ENCODE measurements around the gene ACAP2.
A peak's percentile ranks its signal among the peaks of the same experiment; 100 is the strongest.
"Not testable (repeated sequence)": the region's sequence is repeated elsewhere in the genome, so short reads cannot be mapped to it uniquely, and the experiment has no call there.

Gene ACAP2, protein sequence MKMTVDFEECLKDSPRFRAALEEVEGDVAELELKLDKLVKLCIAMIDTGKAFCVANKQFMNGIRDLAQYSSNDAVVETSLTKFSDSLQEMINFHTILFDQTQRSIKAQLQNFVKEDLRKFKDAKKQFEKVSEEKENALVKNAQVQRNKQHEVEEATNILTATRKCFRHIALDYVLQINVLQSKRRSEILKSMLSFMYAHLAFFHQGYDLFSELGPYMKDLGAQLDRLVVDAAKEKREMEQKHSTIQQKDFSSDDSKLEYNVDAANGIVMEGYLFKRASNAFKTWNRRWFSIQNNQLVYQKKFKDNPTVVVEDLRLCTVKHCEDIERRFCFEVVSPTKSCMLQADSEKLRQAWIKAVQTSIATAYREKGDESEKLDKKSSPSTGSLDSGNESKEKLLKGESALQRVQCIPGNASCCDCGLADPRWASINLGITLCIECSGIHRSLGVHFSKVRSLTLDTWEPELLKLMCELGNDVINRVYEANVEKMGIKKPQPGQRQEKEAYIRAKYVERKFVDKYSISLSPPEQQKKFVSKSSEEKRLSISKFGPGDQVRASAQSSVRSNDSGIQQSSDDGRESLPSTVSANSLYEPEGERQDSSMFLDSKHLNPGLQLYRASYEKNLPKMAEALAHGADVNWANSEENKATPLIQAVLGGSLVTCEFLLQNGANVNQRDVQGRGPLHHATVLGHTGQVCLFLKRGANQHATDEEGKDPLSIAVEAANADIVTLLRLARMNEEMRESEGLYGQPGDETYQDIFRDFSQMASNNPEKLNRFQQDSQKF

DNA sequence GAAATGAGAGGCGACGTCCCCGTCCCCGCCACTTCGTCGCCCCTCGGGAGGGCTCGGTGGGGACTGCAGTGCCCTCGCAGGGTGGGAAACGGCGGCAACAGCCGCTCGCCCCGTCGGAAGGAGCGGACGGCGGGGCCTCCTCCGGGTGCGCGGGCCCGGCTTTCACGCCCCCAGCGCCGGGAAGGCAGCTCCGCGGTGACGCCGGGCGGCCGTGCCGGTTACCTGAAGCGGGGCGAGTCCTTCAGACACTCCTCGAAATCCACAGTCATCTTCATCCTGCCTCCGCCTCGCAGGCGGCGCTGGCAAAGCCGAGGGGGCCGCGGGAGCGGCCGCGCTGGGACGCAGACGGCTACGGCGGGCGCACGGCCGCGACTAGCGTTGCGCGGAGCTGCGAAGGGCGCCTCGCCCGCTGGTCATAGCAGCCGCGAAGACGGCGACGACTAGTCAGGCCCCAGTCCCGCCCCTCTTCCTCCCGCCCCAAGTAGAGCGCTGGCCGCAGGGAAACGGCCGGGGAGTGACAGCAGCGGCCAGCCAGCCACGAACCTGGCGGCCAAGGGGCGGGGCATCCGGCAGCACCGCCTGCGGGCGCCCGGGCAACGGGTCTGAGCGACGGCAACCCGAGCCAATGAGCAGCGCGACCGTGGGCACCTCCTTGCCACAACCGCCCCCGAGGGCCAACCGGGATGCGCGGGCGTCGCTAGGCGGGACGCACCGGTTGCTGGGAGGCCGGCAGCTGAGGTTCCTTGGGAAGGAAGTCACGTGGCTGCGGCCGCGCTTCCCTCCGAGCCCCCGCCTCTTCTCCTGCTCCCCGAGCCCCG lies at the start of gene ACAP2:
Gene ACAP2 (minus strand): TSS at position 448 of the 818 bp plus-strand sequence. CDS start 173 bp downstream, at position 275.
- DNase-seq = peak; percentile 100

DNA sequence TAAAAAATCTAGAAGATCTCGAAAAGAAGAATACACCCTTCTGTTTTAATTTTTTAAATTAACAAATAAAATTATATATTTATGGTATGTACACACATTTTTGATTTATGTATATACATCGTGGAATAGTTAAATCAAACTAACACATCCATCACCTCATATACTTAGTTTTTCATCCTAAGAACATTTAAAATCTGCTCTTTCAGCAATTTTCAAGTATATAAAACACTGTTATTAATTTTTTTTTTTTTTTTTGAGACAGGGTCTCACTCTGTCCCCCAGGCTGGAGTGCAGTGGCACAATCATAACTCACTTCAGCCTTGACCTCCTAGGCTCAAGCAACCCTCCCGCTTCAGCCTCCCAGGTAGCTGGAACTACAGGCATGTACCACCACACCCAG lies 32.8 kb upstream of the ACAP2 start:
- no peak for DNase-seq

DNA sequence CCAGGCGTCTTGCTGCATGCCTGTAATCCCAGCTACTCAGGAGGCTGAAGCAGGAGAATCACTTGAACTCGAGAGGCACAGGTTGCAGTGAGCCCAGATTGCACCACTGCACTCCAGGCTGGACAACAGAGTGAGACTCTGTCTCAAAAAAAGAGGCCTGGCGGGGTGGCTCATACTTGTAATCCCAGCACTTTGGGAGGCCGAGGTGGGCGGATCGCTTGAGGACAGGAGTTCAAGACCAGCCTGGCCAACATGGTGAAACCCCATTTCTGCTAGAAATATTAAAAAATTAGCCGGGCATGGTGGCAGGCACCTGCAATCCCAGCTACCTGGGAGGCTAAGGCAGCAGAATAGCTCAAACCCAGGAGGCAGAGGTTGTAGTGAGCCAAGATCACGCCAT lies 32.3 kb upstream of the ACAP2 start:
- DNase-seq = not testable (repeated sequence)

DNA sequence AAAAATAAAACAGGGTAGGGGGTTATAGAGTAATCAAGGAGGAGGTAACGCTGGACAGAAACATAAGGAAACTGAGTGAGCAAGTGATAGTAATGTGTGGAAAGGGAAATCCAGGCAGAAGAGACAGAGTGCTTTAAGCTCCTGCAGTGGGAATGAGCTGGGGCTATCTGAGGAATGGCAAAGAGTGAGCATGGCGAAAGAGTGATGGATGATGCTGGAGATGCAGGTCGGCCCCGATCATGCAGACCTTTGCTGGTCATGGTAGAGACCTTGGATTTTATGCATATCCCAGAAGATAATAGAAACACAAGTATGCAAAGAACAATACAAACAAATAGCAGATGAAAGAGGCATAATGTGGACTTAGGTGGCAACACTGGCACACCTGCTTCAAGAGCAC lies 26.0 kb upstream of the ACAP2 start:
- no peak for DNase-seq

DNA sequence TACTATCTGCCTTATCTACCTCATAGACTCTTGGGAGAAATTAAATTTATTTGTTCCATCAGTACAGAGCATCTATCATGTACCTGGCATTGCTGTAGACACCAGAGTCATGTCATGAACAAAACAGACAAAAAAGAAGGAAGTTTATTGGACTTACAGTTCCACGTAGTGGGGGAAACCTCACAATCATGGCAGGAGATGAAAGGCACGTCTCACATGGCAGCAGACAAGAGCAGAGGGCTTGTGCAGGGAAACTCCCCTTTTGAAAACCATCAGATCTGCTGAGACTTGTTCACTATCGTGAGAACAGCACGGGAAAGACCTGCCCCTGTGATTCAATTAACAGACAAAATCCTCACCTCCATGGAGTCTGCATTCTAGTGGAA lies 25.6 kb upstream of the ACAP2 start:
- no peak for DNase-seq

DNA sequence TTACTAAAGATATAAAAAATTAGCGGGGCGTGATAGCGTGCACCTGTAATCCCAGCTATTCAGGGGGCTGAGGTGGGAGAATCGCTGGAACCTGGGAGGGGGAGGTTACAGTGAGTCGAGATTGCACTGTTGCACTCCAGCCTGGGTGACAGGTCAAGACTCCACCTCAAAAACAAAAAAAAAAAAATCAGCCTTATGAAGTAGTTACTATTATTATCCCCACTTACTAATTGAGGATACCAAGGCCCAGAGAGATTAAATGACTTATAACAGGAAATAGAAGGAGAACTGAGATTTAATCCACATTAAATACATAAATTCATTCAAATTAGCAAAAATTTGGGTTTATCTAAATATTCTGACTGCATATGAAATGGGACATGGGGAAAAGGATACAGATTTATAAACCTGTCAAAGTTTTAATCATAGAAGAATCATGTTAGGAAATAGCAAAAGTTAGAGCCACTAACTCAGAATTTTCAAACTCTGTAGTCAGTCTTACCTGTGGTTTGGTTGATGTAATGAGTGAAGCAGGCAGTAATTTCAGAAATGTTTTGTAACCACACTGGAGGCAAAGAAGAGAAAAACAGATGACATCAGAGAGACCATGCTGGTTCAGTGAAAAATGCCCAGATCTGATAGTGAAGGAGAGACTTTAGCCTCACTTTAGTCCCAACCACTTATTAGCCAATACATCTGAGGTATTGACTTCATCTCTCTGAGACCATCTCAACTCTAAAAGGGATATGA lies 25.0 kb upstream of the ACAP2 start:
- no peak for DNase-seq

DNA sequence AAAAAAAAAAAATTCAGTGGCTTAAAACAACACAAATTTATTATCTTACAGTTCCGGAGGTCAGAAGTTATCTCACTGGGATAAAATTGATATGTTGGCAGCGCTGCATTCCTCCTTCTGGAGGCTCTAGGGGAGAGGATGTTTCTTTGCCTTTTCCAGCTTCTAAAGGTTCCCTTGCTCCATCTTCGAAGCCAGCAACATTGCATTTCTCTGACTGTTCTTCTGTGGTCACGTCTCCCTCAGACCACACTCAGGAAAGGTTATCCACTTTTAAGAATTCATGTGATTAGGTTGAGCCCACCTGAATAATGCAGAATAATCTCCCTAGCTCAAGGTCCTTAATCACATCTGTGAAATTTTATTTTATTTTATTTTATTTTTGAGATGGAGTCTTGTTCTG lies 23.4 kb upstream of the ACAP2 start:
- DNase-seq = no peak

DNA sequence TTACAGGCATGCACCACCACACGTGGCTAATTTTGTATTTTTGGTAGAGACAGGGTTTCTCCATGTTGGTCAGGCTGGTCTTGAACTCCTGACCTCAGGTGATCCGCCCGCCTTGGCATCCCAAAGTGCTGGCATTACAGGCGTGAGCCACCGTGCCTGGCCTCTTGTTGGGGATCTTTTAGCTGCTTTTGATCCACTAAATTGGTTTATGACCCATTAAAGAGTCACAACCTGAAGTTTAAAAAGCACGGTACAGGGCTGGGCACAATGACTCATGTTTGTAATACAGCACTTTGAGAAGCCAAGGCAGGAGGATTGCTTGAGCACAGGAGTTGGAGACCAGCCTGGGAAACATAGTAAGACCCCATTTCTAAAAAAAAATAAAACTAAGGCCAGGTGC lies 20.1 kb upstream of the ACAP2 start:
- not testable (repeated sequence) for DNase-seq

DNA sequence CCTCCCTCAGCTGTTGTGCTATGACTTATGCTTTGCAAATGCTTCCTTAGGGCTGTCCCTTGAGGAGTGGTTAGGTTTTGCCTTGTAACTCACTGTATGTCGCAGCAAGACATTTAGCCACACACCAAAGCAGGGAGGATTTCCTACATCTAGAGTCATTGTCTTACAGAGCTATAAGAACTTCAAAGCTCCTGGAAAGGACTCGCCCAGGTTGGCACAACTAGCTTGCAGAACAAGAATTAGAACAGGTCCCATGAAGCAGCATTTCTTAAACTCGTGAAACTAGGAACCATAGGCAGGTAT lies 19.4 kb upstream of the ACAP2 start:
- no peak for DNase-seq

DNA sequence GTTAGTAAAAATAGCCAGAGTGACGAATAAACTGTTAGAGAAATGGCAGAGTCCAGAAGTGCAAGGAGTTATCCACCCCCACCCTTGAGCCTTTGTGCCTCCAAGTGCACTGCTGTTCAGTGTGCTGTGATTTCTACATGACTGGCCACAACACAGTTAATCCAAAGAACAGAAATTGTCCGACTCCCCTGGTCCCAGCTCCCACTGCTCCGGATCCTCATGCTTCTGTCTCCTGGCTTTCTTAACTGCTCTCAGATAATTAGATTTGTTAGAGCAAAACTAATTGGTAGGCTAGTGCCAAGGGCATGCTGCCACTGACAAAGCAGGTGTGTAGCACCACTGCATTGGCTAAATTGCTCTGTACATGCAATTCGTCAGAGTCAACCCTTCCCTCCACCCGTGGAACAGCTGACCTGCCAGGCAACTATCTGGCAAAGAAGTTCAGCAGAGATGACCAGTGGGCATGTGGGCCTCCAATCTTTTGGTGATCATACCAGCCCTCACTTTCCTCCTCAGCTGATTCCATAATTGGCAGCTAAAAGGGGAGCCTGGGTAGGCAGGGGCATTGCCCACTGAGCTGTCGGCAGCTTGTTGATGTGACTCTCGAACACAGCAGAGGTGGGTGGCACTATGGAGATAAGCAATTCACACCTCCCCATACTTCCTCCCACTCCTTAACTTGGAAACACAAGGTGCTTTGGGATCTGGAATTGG lies 18.9 kb upstream of the ACAP2 start:
- no peak for DNase-seq

DNA sequence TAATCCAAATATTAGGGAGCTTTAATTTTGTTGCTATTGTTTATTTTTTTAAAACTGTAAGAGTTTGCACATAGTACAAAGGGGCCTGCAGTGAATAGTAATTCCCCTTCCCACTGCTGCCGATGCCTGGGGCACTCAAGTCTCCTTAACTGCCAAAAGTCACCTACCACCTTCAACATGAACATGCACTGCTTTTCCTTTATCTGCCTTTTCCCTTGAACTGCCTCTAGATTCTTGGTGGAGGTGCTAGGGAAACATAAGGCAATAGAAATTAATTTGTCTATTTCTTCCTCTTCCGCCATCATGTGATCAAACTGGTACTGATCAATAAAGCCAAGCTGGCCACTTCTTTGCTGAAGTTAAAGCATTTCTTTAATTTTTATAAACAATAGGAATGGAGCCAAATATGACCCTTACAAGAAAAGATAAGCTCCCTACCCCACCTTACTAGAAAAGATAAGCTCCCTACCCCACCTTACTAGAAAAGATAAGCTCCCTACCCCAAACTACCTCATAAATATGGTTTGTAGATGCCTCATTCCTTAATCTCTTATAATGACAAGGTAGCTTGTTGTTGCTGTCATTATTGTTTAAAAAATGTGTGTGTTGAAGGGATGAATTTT lies 17.4 kb upstream of the ACAP2 start:
- no peak for DNase-seq

DNA sequence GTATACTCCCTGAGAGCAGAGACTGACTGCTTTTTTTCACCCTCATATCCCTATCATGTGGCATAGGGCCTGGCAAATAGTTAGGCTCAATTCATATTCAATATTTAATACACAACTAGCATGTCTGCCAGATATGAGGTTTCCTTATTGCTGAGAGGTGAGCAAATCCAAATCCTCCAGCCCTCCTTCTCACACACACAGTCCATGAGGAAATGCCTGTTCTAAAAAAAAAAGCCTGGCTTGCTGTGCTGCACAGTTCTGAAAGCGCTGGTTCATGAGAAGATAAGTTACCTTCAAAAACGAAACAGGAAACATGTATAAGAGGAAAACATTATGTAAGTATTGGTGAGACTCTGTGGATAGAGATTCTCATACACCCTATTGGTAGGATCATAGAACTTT lies 15.5 kb upstream of the ACAP2 start:
- DNase-seq = no peak

DNA sequence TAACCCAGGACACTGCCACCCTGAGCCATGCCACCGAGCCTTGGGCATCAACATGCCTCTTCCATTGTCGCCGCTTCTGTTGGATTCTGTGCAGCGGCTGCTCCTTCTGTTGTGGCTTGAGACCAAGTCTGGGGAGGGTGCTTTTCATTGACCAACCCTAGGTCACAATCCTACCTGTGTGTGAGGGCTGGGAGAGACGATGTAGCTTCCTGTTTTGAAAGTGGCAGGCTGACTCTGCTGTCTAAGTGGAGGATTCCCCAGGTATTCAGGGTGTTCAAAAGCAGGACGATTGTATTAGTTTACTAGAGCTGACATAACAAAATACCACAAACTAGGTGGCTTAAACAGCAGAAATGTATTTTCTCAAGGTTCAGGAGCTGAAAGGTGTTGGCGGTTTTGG lies 13.0 kb upstream of the ACAP2 start:
- no peak for DNase-seq

DNA sequence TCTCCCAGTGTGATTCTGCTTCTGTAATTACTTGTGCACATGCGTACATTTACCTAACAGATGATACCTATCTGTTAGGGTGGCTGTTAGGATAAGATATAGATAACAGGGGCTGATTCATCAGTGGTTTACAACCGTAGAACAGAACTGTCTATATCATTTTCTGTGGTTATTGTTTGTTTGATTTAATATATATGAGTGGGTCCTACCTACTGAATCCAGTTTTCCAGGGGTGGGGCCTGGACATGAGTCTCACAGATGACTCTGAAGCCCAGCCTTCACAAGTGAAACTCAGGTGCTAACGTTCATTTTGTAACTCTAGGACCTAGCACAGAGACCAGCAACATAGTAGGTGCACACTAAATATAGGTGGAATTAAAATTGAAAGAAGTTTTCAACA lies 10.4 kb upstream of the ACAP2 start:
- DNase-seq = no peak

DNA sequence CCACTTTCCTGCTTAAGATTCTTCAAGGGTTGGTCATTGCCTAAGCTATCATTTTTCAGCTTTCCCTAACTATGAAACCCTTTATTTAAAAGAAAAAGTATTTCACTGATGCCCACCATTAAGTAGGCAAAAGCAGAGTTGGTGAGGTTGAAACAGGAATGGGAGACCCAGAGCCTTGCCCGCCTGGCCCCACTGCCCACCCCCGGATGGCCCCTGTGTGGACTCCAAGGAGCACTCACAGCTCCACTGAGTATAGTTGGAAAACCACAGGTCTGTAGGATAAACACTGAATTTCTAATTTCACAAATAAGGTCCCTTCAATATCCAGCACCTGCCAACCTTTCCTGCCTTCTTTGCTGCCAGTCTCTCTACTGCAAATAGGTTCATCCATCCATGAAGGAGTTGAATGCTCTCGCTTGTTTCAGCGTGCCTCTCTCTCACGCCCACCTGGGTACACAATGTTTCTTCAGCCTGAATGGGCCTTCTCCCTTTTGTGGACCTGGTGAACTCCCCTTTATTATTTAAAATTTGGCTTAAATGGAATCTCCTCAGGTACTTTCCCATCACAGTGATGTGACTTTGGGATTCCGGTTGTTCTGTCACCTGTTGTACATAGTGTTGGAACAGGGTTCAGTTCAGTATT lies 8.7 kb upstream of the ACAP2 start:
- DNase-seq = no peak

DNA sequence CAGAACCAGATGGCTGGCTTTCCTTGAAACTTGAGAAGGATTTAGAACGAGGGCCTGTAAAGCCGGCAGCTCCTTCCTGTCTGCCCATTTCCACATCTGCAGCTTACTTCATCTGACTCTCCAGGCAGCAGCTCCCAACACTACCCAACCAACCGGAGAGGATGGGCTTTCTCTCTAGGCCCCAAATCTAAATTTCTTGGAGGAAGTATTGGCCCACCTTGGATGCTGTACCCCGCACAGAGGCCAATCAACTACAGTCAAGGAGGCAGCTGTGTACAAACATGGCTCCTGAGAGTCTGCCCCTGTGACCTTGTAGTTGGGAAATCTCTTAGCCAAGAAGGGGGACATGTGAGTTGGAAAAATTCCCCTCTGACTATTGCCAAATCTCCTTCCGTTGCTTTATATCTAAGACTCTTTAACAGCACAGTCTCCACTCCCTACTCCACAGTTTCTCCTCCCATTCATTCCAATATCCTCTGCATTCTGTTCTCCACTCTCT lies 8.0 kb upstream of the ACAP2 start:
- DNase-seq = no peak

DNA sequence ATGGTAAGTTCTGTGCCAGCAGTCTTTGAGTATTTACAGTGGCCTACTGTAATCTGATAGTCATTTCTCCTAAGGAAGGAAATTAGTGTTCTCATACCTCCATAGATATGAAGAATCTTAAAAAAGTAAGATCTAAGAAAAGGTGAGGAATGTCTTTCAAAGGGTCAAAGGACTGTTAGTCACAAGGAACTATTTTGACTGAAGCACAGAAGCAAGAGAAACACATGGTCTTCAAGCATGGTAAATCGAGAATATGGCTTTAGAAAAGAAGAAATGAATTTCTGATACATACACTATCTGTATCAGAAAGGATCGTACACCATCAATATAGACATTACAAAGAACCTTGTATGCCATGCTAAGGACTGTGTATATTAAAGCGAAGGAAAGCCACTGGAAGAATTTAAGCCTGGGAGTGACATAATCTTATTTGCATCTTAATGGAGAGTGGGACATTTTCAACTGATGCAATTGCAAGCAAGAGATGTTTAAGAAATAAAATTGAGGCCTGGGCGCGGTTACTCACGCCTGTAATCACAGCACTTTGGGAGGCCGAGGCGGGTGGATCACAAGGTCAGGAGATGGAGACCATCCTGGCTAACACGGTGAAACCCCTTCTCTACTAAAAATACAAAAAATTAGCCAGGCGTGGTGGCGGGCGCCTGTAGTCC lies 5.5 kb upstream of the ACAP2 start:
- DNase-seq = no peak

DNA sequence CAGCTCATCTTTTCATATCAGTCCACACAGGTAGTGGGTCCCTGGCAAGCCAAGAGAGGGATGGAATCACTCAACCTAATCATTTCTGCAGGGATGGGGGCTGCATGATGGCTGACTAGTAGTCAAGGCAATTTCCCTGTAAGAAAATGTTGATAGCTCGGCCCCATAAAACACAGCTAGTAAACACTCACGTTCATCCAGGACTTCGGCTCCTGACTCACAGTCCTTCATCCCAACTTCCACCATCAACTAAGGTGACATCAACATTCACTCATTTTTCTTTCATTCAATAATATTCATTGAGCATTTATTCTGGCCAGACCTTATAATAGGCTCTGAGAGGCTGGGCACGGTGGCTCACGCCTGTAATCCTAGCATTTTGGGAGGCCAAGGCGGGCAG lies 4.4 kb upstream of the ACAP2 start:
- no peak for DNase-seq

DNA sequence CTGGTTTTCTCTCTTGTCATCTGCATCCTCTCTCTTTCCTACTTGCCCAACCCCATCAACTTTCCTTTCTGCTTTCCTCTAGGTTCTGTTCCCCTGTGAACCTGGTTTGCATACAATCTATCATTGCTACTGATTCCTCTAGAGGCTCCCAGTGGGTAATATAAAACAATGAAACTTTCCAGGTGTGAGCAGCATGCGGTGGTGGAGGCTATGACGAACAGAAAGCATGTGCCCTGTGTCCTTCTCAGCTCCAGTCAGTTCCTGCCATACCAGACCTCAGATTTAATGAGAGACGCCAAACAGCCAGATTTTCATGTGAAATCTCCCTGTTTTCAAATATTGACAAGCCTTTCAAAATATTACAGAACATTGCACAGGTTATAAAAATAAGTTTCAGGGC lies 3.5 kb upstream of the ACAP2 start:
- no peak for DNase-seq

DNA sequence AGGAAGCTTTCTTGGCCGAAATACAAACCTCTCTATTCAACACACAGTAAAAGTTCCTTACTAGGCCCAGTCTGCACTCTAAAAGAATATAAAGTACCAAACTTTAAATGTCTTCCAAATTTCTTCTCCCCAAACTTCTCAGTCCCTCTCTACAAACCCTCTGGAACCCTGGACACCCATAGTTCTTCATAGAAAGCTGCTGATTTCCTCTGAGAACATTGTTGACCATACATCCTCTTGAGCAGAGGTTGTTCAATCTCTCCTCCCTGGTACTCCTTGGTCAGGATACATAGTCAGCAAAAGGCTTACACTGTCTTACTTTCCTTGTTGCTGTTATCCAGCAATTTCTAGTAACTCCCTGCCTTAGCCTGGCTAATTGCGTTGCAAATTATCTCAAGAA lies 3.1 kb upstream of the ACAP2 start:
- no peak for DNase-seq
